ENCODE measurements around the gene UBN2.

UBN2 gene

GRCh38 chr7:139232904-139233303 lies 1.9 kb downstream of the UBN2 start:
- DNase-seq, result no peak

- DNase-seq, result no peak
Observed at GRCh38 chr7:139241258-139241657, 10.2 kb downstream of the UBN2 start.

- no peak for DNase-seq
Observed at GRCh38 chr7:139242741-139243281, 11.8 kb downstream of the UBN2 start.

- no peak for DNase-seq
Observed at GRCh38 chr7:139245401-139245800, 14.4 kb downstream of the UBN2 start.

GRCh38 chr7:139246494-139246893 lies 15.5 kb downstream of the UBN2 start:
- DNase-seq, result no peak

- DNase-seq, result no peak
Observed at GRCh38 chr7:139246905-139247304, 15.9 kb downstream of the UBN2 start.

- no peak for DNase-seq
Observed at GRCh38 chr7:139249179-139249810, 18.3 kb downstream of the UBN2 start.

- no peak for DNase-seq
Observed at GRCh38 chr7:139252451-139252850, 21.4 kb downstream of the UBN2 start.

- no peak for DNase-seq
Observed at GRCh38 chr7:139254281-139254680, 23.2 kb downstream of the UBN2 start.

- DNase-seq, result no peak
Observed at GRCh38 chr7:139254728-139255127, 23.7 kb downstream of the UBN2 start.

- no peak for DNase-seq
Observed at GRCh38 chr7:139255290-139255689, 24.3 kb downstream of the UBN2 start.

- peak; percentile 28 to 46 for DNase-seq
Observed at GRCh38 chr7:139259142-139259541, 28.1 kb downstream of the UBN2 start.

GRCh38 chr7:139264220-139264619 lies 33.2 kb downstream of the UBN2 start:
- no peak for DNase-seq

GRCh38 chr7:139265673-139266072 lies 34.6 kb downstream of the UBN2 start:
- no peak for DNase-seq

GRCh38 chr7:139271718-139272628 lies 40.9 kb downstream of the UBN2 start:
- no peak for DNase-seq

- DNase-seq, result no peak
Observed at GRCh38 chr7:139284252-139284896, 53.3 kb downstream of the UBN2 start.

GRCh38 chr7:139286144-139286543 lies 55.1 kb downstream of the UBN2 start:
- DNase-seq, result no peak

GRCh38 chr7:139292821-139293220 lies 61.8 kb downstream of the UBN2 start:
- DNase-seq, result no peak

- no peak for DNase-seq
Observed at GRCh38 chr7:139293534-139293933, 62.5 kb downstream of the UBN2 start.

- no peak for DNase-seq
Observed at GRCh38 chr7:139294241-139294640, 63.2 kb downstream of the UBN2 start.

- DNase-seq, result no peak
Observed at GRCh38 chr7:139294951-139295575, 64.0 kb downstream of the UBN2 start.

- no peak for DNase-seq
Observed at GRCh38 chr7:139297795-139298194, 66.8 kb downstream of the UBN2 start.

GRCh38 chr7:139299296-139299695 lies 68.3 kb downstream of the UBN2 start:
- DNase-seq, result no peak

Measured in inflammatory macrophage (primary cell).